Islet precursor cell (in vitro differentiated cells): ENCODE results near the gene MANSC1.
"Not testable (repeated sequence)": the region's sequence is repeated elsewhere in the genome, so short reads cannot be mapped to it uniquely, and the experiment has no call there.

Experiments
- DNase-seq: peaks from one replicate; pipeline ENCODE4 v3.0.0-alpha.2; 2018

MANSC1 gene

DNA sequence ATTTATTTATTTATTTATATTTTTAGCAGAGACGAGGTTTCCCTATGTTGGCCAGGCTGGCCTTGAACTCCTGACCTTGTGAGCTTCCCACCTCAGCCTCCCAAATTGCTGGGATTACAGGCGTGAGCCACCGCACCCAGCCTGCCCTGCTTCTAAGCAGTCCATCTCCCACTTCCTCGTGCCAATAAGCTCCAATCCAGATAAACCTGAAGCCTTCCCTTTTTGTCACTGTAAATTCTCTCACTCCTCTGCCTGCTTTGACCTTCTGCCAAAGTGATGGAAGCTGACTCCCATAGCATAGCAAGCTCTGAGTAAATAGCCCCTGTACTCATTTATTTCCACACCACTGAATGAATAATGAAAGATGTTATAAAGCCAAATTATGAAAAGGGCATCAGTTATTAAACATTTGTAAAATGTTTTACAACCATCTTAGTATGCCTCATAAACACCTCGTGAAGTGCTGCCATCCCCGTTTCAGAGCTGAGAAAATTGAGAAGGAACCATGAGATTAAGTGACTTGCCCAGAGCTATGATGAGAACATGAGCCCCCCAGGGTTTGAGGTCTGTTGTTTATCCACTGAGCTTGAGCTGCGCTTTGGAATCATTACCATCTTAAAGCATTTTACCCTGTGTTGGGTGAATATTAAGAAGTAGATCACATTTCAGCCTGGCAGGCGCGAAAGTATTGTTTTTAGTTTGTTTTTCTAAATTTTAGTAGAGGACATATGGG lies 30.4 kb downstream of the MANSC1 start:
- DNase-seq = no peak

DNA sequence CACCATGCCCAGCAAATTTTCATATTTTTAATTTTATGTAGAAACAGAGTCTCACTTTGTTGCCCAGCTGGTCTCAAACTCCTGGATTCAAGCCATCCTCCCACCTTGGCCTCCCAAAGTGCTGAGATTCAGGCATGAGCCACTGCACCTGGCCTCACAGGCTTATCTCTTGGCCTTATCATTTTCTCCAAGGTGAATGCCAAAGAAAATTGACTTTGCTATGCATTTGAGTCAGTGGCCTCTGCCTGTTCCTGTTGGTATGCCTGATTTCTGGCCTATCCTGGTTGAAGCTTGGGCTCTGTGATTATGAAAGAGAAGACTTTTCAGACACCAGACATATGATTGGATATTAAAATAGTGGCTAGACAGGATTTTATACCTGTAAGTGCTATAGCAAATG lies 34.2 kb downstream of the MANSC1 start:
- no peak for DNase-seq

DNA sequence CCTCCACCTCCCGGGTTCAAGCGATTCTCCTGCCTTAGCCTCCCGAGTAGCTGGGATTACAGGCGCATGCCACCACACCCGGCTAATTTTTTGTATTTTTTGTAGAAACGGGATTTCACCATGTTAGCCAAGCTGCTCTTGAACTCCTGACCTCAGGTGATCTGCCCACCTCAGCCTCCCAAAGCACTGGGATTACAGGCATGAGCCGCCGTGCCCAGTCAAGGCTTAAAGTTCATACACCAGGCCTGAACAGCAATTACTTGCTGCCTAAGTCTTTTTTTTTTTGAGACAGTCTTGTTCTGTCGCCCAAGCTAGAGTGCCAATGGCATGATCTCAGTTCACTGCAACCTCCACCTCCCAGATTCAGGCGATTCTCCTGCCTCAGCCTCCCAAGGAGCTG lies 39.3 kb downstream of the MANSC1 start:
- DNase-seq = not testable (repeated sequence)

DNA sequence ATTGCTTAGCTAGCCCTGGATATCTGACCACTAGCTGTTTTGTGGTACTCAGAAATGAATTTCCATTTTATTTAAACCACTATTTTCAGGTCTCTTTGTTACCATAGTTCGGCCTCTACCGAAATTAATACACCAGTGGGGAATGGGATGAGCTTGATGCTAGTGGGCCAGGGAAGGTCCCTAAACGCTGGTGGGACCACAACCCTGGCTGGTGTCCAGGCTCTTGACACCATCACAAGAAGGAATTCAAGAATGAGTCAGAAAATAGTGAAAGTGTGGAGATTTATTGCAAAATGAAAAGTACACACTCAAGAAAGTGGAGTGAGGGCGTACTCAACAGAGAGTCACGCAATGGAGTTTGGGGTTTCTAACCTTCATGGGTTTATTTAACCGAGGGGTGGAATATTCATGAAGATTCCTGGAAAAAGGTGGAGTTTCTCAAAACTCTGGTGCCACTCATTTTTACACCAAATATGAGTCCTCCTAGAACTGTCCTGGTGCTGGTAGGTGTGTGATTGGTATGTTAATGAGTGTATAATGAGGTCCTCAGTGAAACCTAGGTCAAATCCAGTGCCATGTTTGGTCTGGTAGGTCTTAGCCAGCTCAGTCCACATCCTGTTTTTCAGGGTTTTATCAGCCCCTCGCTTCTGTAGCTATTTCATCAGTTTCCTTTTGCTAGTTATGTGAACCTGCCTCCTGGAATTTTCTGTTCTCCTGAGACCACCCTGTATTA lies 44.3 kb downstream of the MANSC1 start:
- DNase-seq = no peak

DNA sequence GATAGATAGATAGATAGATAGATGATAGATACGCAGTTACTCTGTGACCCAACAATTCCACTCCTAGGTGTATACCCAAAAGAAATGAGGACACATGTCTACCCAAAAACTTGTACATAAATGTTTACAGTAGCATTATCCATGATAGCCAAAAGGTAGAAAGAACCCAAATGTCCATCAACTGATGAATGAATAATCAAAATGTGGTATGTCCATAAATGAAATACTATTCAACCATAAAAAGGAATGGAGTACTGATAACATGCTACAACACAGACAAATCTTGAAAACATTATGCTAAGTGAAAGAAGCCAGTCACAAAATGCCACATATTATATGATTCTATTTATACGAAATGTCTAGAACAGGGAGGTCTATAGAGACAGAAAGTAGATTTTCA lies 47.1 kb downstream of the MANSC1 start:
- no peak for DNase-seq

DNA sequence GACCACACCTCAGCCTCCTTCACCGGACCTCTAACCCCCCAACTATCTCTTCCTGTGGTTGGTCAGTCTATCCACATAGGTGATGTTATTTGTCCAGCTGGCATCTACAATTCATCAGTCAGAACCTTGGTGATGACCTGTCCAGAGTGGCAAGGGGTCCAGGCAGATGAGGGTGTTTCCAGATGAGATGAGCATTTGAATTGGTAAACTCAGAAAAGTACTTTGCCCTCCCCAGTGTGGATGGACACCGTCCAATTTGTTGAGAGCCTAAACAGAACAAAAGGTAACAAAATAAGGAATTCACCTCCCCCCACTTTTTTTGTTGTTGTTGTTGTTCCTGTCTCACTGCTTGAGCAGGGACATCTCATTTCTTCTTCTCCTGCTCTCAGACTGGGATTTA lies 48.9 kb downstream of the MANSC1 start:
- DNase-seq = no peak

DNA sequence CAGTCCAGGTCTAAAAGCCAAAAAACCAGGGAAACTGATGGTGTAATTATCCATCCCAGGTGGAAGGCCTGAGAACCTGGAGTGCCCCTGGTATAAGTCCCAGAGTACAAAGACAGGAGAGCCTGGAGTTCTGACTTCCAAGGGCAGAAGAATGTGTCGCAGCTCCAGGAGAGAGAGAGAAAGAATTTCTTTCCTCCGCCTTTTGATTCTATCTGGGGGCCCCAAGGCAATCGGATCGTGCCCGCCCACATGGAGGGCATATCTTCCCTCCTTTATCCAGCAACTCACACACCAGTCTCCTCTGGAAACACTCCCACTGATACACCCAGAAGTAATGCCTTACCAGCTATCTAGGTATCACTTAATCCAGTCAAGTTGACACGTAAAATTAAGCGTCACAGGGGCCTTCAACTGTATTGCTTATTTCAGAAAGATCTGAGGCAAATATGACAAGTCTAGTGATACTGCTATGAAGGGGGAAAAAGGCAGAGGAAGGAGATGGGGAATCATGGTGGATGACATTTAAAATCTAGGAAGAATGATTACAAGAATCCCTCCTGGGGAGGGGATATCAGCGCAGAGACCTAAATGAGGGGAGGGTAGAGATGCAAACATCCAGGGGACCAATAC lies 52.7 kb downstream of the MANSC1 start:
- no peak for DNase-seq

DNA sequence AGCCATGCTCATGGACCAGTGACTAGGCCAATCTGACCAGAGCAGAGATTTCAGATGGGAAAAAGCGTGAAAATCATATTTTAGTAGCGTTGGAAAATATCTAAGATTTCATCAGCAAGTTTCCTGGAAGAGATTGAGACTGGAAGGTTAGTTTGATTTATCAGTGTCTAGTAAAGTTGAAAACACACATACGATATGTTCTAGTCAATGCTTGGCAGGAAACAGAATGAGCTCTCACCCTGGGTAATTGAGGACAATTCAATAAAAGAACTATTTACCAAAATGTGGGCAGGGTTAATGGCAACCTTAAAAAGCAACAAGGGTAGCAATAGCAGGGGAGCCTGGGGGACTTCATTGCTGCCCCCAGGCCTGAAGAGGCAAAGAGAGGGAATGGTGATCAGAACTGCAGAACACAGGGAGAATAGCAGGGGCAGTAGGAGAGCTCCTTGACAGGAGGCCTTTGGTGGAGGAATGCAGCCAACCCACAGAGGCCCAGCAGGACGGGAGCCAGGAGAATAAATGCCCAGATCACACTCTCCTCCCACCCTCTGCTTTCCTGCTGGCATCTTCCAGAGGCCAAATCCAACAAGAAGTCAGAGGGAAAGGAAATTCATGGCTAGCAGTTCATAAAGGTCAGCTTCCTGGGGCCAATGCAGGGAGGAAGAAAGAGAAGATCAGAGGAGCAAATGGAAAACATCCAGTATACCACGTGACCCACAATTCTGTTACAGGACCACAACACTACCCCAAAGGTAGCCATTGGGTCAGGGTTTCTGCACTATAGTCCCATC lies 55.6 kb downstream of the MANSC1 start:
- DNase-seq = no peak

DNA sequence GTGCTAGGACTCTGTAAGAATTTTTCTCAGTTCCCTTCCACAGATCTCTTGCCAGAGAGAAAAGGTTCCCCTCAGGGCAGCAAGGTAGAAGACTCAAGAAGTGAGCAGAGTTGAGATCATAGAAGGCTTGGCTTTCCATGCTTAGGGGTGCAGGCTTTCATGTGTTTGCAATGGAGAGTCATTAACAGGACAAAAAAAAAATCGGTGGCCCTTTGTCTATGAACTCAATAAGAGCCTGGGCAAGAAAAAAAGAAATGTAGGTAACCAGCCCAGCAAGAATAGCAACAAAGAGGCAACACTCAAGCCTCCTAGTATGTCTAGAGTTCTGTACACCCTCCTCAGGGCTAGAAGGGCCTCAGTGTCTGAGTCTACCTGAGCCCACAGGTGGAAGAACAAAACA lies 59.8 kb downstream of the MANSC1 start:
- DNase-seq = no peak

DNA sequence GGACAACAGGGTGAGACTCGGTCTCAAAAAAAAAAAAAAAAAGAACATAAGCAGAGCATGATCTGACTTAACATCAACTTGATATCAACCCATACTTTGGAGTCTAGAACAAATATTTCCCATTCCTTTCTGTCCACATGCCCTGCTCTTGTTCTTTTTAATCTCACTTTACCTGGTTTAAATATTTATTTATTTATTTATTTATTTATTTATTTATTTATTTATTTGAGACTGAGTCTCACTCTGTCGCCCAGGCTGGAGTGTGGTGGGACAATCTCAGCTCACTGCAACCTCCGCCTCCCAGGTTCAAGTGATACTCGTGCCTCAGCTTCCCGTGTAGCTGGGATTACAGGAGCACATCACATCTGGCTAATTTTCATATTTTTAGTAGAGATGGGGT lies 63.6 kb downstream of the MANSC1 start:
- no peak for DNase-seq

DNA sequence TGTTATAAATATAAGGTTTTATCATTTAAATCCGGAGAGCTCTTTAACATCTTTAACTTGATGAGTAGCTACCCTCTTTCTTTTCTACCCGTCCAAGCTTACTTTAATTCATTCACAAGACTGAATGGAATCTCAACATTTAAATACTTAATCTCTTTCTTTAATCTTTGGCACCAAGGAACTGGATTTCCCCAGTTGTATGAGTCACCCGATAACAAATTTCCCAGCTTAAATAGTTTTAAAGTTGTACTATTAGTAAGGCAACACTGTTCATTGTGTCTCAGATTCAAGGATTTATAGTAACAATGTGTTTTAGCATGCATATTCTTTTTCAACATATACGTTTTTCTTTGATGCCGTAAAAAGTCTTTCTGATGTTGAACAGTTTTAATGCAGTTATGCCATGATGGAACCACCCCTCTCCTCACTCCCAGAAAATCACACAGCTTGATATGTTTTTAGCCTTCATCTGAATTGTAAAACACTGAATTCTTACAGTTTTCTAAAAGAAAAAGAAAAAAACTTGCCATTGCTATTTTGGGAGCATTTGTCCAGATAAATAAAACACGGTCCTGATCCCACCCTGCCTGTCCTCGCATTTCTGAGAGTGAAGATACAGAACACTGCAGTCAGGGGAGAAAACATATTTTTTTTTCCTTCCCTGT lies 67.1 kb downstream of the MANSC1 start:
- no peak for DNase-seq

DNA sequence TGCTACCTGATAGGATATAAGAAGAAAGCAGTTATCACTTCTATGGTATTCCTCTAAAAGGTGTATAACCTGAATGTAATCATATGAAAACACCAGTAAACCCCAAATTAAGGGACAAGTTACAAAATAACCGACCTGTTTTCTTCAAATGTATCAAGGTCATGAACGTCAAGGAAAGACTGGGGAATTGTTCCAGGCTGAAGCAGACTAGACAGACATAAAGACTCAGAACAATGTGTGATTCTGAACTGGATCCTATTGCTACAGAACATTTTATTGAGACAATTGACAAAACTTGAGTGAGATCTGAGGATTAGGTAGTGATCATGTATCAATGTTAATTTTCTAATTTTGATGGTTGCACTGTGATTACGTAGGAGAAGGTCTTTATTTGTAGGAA lies 67.8 kb downstream of the MANSC1 start:
- no peak for DNase-seq

DNA sequence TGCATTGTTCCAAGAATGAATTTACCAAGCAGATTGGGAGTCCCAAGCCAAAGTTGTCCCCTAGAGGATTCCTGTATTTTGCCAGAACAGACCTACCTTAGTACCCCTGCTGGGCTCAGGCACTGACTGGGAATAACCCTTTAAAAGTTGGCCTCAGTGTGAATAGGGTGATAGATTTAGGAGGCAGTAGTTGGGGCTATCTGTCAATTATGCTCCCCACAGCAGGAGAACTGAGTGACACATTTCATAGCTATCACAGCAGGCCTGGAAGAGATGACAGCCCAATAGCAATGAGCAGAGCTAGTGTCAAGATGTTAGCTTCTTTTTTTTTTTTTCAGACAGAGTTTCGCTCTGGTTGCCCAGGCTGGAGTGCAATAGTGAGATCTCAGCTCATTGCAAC lies 68.9 kb downstream of the MANSC1 start:
- DNase-seq = no peak

DNA sequence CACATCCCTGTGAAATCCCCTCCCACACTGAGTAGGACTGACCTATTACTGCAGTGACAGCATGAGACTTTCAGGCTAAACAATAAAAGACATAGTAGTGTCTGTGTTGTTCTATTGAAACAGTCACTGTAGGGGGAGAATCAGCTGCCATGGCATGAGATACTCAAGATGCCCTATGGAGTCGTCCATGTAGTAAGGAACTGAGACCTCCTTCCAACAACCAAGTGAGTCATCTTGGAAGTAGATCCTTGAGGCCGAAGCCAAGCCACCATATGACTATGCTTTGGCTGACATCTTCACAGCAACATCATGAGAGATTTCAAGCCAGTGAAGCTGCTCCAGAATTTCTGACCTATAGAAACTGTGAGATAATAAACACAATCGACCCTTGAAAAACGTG lies 71.1 kb downstream of the MANSC1 start:
- no peak for DNase-seq
